Measurements from ENCODE around the gene TNS4.

- TF ChIP-seq CTCF (IDR thresholded peaks at IDR 0.05; ENCODE audit: borderline replicate concordance, extremely low read depth, low read length, poor library complexity, severe bottlenecking) = no peak
- TF ChIP-seq EZH2 (IDR thresholded peaks at IDR 0.05; ENCODE audit: borderline replicate concordance, low read depth, low read length, severe bottlenecking) = no peak
These were observed 11.1 kb downstream of the TNS4 start for GRCh38 chr17:40490289-40490853.

Data from DND-41 (cell line).